Stimulated activated CD4-positive, alpha-beta T cell treated with anti-CD3 and anti-CD28 coated beads, Interleukin-4, amount 100 ng/mL, for 48 hours (primary cell): ENCODE measurements around the gene CPXM2.

Source experiments
- DNase-seq, 2 donors: peaks; one replicate each; pipeline ENCODE4 v3.0.0-alpha.2; 2020; ENCODE audit warnings: low read depth in 2 of 2

Gene CPXM2

GRCh38 chr10:123774132-123774742 is 117.4 kb downstream of the CPXM2 start:
- DNase-seq = no peak

GRCh38 chr10:123772645-123773508 is 118.7 kb downstream of the CPXM2 start:
- no peak for DNase-seq

- DNase-seq = no peak
Observed at GRCh38 chr10:123771877-123772644, 119.5 kb downstream of the CPXM2 start.

GRCh38 chr10:123769647-123770046 is 122.0 kb downstream of the CPXM2 start:
- no peak for DNase-seq

GRCh38 chr10:123766761-123767160 is 124.8 kb downstream of the CPXM2 start:
- DNase-seq = no peak

- DNase-seq = no peak
Observed at GRCh38 chr10:123766012-123766411, 125.6 kb downstream of the CPXM2 start.

GRCh38 chr10:123761666-123762230 is 129.9 kb downstream of the CPXM2 start:
- no peak for DNase-seq

- DNase-seq = no peak
Observed at GRCh38 chr10:123761038-123761428, 130.6 kb downstream of the CPXM2 start.

GRCh38 chr10:123760356-123761037 is 131.1 kb downstream of the CPXM2 start:
- DNase-seq = no peak

GRCh38 chr10:123759501-123760031 is 132.0 kb downstream of the CPXM2 start:
- DNase-seq = no peak

GRCh38 chr10:123759041-123759440 is 132.6 kb downstream of the CPXM2 start:
- no peak for DNase-seq

- no peak for DNase-seq
Observed at GRCh38 chr10:123757853-123758252, 133.8 kb downstream of the CPXM2 start.

- no peak for DNase-seq
Observed at GRCh38 chr10:123755061-123755460, 136.5 kb downstream of the CPXM2 start.

- no peak for DNase-seq
Observed at GRCh38 chr10:123754123-123754522, 137.5 kb downstream of the CPXM2 start.

GRCh38 chr10:123751342-123752134 is 140.1 kb downstream of the CPXM2 start:
- DNase-seq = no peak

- DNase-seq = no peak
Observed at GRCh38 chr10:123750901-123751300, 140.7 kb downstream of the CPXM2 start.

- no peak for DNase-seq
Observed at GRCh38 chr10:123748711-123749110, 142.9 kb downstream of the CPXM2 start.

- DNase-seq = no peak
Observed at GRCh38 chr10:123747426-123747825, 144.2 kb downstream of the CPXM2 start.

- no peak for DNase-seq
Observed at GRCh38 chr10:123746942-123747341, 144.7 kb downstream of the CPXM2 start.

- DNase-seq = no peak
Observed at GRCh38 chr10:123746520-123746919, 145.1 kb downstream of the CPXM2 start.

GRCh38 chr10:123746061-123746460 is 145.5 kb downstream of the CPXM2 start:
- DNase-seq = no peak
